Measurements from ENCODE around the gene DAPK1.

The DAPK1 gene

DNA sequence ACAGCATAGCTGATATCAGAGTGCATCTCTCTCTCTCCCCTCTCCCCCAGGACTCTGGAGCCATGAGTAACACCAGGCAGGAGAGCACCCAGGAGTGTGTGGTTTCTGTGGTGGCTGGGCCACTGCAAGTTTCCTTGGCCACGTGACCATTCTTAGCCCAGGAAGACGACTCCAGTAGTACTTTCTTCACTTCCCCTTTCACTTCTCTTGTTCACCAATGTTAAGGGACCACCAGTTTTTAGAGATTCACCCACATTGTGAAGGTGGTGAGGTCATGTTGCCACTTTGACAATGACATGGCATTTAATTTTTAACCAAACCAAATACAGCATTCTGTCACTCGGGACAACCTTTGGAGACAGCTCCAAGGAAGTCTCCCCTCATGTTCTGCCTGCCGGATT lies 17.9 kb upstream of the DAPK1 start:
- Histone ChIP-seq H3K27me3 (ENCODE audit: control insufficient read depth in 1 of 2, insufficient read depth in 1 of 2, low read length in 2 of 2) (peaks cover 0 to 3% of the 10 kb centered on the region in 2 experiments), H2AK5ac (ENCODE audit: low read length, severe bottlenecking) (no peak overlapping the region), H2AFZ (ENCODE audit: low read depth, low read length) (no peak overlapping the region), H3K4me3 (ENCODE audit: insufficient read depth in 1 of 2, low read depth in 1 of 2, low read length in 2 of 2) (no peak overlapping the region), H4K8ac (ENCODE audit: low read length) (no peak overlapping the region), H3K27ac (ENCODE audit: low read length, poor library complexity, severe bottlenecking) (peak overlapping the region; percentile 19), H2BK120ac (ENCODE audit: low read depth, low read length) (no peak overlapping the region), H3K9ac (ENCODE audit: low read length) (no peak overlapping the region), H3K4me2 (ENCODE audit: low read length, poor library complexity, severe bottlenecking) (no peak overlapping the region), H3K79me1 (replicated peaks; ENCODE audit: low read length, poor library complexity, severe bottlenecking) (no peaks in the 10 kb centered on the region), H3K36me3 (ENCODE audit: control insufficient read depth in 1 of 2, insufficient read depth in 2 of 2, low read depth in 1 of 2, low read length in 2 of 2) (no peaks in the 10 kb centered on the region), H4K91ac (ENCODE audit: low read length) (no peak overlapping the region), H3K4me1 (ENCODE audit: control insufficient read depth, insufficient read depth, low read depth, low read length) (peaks cover 3% of the 10 kb centered on the region), H3K23ac (ENCODE audit: low read length in 2 of 2) (no peak overlapping the region), H3K4ac (ENCODE audit: low read depth in 1 of 2, low read length in 2 of 2) (no peak overlapping the region), H2BK12ac (ENCODE audit: low read length in 2 of 2) (no peak overlapping the region), H2BK15ac (ENCODE audit: low read depth, poor library complexity, severe bottlenecking) (no peak overlapping the region), H2BK5ac (ENCODE audit: low read depth, low read length, poor library complexity, severe bottlenecking) (no peak overlapping the region), H3K14ac (ENCODE audit: low read length in 2 of 2) (no peak overlapping the region), H3K9me3 (ENCODE audit: control insufficient read depth, low read length) (no peaks in the 10 kb centered on the region), H3K18ac (ENCODE audit: low read depth in 1 of 2, low read length in 2 of 2) (peak overlapping the region in 1 of 2 experiments; percentile 34)
- DNase-seq, result no peak
- 100% methylated on average over 2 of the region's 4 CpGs for WGBS

DNA sequence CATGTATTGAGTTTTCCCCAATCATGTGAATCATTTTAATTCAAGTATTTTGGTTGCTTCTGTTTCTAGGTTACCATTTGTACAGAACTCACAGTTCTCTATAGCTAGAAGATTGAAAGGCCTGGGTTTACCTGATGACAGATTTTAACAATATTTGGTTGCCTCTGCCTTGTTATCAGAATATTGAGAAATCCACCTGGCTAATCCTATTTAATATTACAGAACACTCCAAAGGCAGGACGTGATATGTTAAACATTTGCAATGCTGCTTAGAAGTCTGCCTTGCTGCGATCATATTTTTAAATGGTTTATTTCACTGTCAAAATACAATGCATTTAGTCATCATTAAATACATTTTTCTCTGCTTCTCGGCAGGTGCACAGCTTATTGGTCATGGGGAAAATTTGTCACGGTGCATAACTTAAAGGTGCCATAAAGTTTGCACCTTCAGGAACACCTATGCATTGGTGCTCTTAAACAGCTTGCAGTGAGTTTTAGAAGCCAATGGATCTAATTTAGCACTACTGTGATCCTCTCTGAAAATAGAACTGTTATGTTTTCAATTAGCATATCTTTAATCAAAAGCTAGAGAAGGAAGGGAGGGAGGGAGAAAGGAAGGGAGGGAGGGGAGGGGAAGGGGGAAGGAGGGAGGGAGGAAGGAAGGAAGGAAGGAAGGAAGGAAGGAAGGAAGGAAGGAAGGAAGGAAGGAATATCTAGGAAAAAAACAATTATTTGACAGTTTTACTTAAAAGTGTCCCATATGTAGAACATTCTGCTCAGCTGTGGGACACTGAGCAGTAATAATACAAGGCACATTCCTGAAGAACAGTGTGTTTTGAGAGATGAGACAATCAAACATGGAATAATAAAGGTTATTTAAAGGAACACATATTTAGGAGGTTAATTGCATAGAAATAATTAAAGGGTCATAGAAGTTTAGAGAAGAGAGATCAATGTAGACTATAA lies 15.5 kb upstream of the DAPK1 start:
- 90% methylated on average over 4 of the region's 4 CpGs for WGBS
- peaks cover 0 to 3% of the 10 kb centered on the region in 2 experiments for H3K27me3 ChIP-seq (ENCODE audit: control insufficient read depth in 1 of 2, insufficient read depth in 1 of 2, low read length in 2 of 2)

DNA sequence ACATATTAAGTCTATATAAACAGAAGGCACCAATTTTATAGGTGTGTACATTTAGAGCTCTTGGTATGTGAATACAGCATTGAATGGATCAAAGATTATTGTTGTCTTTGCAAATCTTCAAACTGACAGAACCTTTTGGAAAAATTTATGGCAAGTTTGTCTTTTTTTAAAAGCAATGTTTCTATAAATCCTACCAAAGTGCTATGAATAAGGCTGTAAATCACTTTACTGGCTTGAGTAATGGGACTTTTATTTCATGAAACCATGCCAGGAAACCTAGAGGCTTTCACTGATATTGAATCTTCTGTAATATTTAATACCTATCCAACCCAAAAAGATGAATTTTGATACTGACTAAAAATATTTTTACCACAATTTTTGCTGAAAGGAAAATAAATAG lies 7.4 kb upstream of the DAPK1 start:
- Histone ChIP-seq H3K4me2 (ENCODE audit: low read length, poor library complexity, severe bottlenecking) (no peak overlapping the region), H3K9me3 (ENCODE audit: control insufficient read depth, low read length) (no peaks in the 10 kb centered on the region), H3K27ac (ENCODE audit: low read length, poor library complexity, severe bottlenecking) (no peak overlapping the region), H3K4me1 (ENCODE audit: control insufficient read depth, insufficient read depth, low read depth, low read length) (no peaks in the 10 kb centered on the region), H3K9ac (ENCODE audit: low read length) (no peak overlapping the region), H2AFZ (ENCODE audit: low read depth, low read length) (no peak overlapping the region), H3K36me3 (ENCODE audit: control insufficient read depth in 1 of 2, insufficient read depth in 2 of 2, low read depth in 1 of 2, low read length in 2 of 2) (no peaks in the 10 kb centered on the region), H2AK5ac (ENCODE audit: low read length, severe bottlenecking) (no peak overlapping the region), H3K27me3 (ENCODE audit: control insufficient read depth in 1 of 2, insufficient read depth in 1 of 2, low read length in 2 of 2) (peaks cover 0 to 20% of the 10 kb centered on the region in 2 experiments), H2BK15ac (ENCODE audit: low read depth, poor library complexity, severe bottlenecking) (no peak overlapping the region), H3K4me3 (ENCODE audit: insufficient read depth in 1 of 2, low read depth in 1 of 2, low read length in 2 of 2) (no peak overlapping the region), H3K79me1 (replicated peaks; ENCODE audit: low read length, poor library complexity, severe bottlenecking) (no peaks in the 10 kb centered on the region), H4K91ac (ENCODE audit: low read length) (no peak overlapping the region), H4K8ac (ENCODE audit: low read length) (no peak overlapping the region), H3K18ac (ENCODE audit: low read depth in 1 of 2, low read length in 2 of 2) (no peak overlapping the region), H3K23ac (ENCODE audit: low read length in 2 of 2) (no peak overlapping the region), H3K4ac (ENCODE audit: low read depth in 1 of 2, low read length in 2 of 2) (no peak overlapping the region), H2BK5ac (ENCODE audit: low read depth, low read length, poor library complexity, severe bottlenecking) (no peak overlapping the region), H2BK120ac (ENCODE audit: low read depth, low read length) (no peak overlapping the region), H2BK12ac (ENCODE audit: low read length in 2 of 2) (no peak overlapping the region), H3K14ac (ENCODE audit: low read length in 2 of 2) (no peak overlapping the region)
- DNase-seq, result no peak

More for the DNA sequence above, 15.5 kb upstream of the DAPK1 start:
- Histone ChIP-seq H3K9me3 (ENCODE audit: control insufficient read depth, low read length) (no peaks in the 10 kb centered on the region), H3K27ac (ENCODE audit: low read length, poor library complexity, severe bottlenecking) (no peak overlapping the region), H3K18ac (ENCODE audit: low read depth in 1 of 2, low read length in 2 of 2) (no peak overlapping the region), H3K36me3 (ENCODE audit: control insufficient read depth in 1 of 2, insufficient read depth in 2 of 2, low read depth in 1 of 2, low read length in 2 of 2) (no peaks in the 10 kb centered on the region), H2AK5ac (ENCODE audit: low read length, severe bottlenecking) (no peak overlapping the region), H3K4me3 (ENCODE audit: insufficient read depth in 1 of 2, low read depth in 1 of 2, low read length in 2 of 2) (no peak overlapping the region), H2BK120ac (ENCODE audit: low read depth, low read length) (no peak overlapping the region), H3K4ac (ENCODE audit: low read depth in 1 of 2, low read length in 2 of 2) (no peak overlapping the region), H3K23ac (ENCODE audit: low read length in 2 of 2) (no peak overlapping the region), H3K14ac (ENCODE audit: low read length in 2 of 2) (no peak overlapping the region), H4K91ac (ENCODE audit: low read length) (no peak overlapping the region), H3K79me1 (replicated peaks; ENCODE audit: low read length, poor library complexity, severe bottlenecking) (no peaks in the 10 kb centered on the region), H2BK5ac (ENCODE audit: low read depth, low read length, poor library complexity, severe bottlenecking) (no peak overlapping the region), H2AFZ (ENCODE audit: low read depth, low read length) (no peak overlapping the region), H3K4me2 (ENCODE audit: low read length, poor library complexity, severe bottlenecking) (no peak overlapping the region), H4K8ac (ENCODE audit: low read length) (no peak overlapping the region), H2BK15ac (ENCODE audit: low read depth, poor library complexity, severe bottlenecking) (no peak overlapping the region), H2BK12ac (ENCODE audit: low read length in 2 of 2) (no peak overlapping the region), H3K9ac (ENCODE audit: low read length) (no peak overlapping the region), H3K4me1 (ENCODE audit: control insufficient read depth, insufficient read depth, low read depth, low read length) (peaks cover 3% of the 10 kb centered on the region)
- DNase-seq, result no peak

DNA sequence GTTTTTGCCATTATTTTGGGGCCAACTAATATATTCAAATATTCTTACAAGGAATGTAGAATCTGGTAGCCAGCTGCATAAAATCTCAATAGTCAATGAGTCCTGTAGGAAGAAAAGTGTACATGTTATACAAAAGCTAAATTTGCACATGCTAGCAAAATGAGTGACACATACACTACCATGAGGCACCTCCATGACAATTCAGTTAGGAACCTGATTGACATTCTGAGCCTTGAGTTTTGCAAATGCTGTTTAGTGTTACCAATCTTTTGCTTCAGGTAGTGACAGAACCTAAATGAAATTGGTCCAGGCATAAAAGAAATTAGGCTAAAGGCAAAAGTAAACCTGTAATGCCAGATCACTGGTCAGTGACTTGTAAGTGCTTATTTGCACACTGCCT lies 6.8 kb upstream of the DAPK1 start:
- Histone ChIP-seq H3K4me3 (ENCODE audit: insufficient read depth in 1 of 2, low read depth in 1 of 2, low read length in 2 of 2) (no peak overlapping the region), H2BK15ac (ENCODE audit: low read depth, poor library complexity, severe bottlenecking) (no peak overlapping the region), H2AK5ac (ENCODE audit: low read length, severe bottlenecking) (no peak overlapping the region), H3K14ac (ENCODE audit: low read length in 2 of 2) (no peak overlapping the region), H3K4ac (ENCODE audit: low read depth in 1 of 2, low read length in 2 of 2) (no peak overlapping the region), H4K8ac (ENCODE audit: low read length) (no peak overlapping the region), H2BK12ac (ENCODE audit: low read length in 2 of 2) (no peak overlapping the region), H3K79me1 (replicated peaks; ENCODE audit: low read length, poor library complexity, severe bottlenecking) (no peaks in the 10 kb centered on the region), H3K4me1 (ENCODE audit: control insufficient read depth, insufficient read depth, low read depth, low read length) (no peaks in the 10 kb centered on the region), H3K23ac (ENCODE audit: low read length in 2 of 2) (no peak overlapping the region), H3K18ac (ENCODE audit: low read depth in 1 of 2, low read length in 2 of 2) (no peak overlapping the region), H2AFZ (ENCODE audit: low read depth, low read length) (no peak overlapping the region), H3K27me3 (ENCODE audit: control insufficient read depth in 1 of 2, insufficient read depth in 1 of 2, low read length in 2 of 2) (peaks cover 0 to 20% of the 10 kb centered on the region in 2 experiments), H4K91ac (ENCODE audit: low read length) (no peak overlapping the region), H3K36me3 (ENCODE audit: control insufficient read depth in 1 of 2, insufficient read depth in 2 of 2, low read depth in 1 of 2, low read length in 2 of 2) (no peaks in the 10 kb centered on the region), H2BK5ac (ENCODE audit: low read depth, low read length, poor library complexity, severe bottlenecking) (no peak overlapping the region), H3K4me2 (ENCODE audit: low read length, poor library complexity, severe bottlenecking) (no peak overlapping the region), H3K27ac (ENCODE audit: low read length, poor library complexity, severe bottlenecking) (no peak overlapping the region), H3K9ac (ENCODE audit: low read length) (no peak overlapping the region), H3K9me3 (ENCODE audit: control insufficient read depth, low read length) (no peaks in the 10 kb centered on the region), H2BK120ac (ENCODE audit: low read depth, low read length) (no peak overlapping the region)
- no peak for DNase-seq

All from mesenchymal stem cell (in vitro differentiated cells and primary cell).